ENCODE results near the gene RRP9.

The RRP9 gene

DNA sequence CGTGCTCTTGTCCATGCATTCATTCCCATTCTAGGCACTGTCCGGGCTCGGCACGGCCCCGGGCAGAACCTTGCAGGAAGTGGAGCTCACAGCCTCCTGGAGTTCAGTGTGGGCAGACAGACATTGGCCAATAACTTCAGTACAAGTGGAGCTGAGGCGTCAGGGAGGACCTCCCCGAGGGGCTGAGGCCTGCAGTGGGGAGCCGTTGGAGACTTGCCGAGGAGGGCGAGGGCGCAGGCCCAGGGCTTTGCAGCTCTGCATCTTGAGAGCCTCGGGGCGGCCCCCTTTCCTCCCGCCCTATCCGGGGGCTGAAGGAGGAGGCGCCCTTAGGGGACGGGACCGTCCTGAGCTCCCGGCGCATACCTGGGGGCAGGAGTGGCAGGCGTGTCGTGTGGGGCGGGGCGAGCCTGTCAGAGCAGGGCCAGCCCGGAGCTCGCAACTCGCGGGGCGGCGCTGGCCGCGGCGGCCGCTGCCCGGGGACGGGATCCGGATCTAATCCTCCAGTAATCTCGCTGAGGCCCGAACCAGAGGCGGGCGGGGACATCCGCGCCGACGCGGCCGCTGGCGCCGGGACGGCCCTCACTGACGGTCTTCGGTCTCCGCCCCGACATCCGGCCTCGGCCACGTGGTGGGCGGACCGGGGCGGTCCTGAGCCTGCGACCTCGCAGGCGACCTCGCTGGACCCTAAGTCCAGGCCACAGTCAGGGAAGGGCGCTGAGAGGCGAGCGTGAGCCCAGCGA is 41.3 kb upstream of the RRP9 start, which contains the start of gene ACY1:
ACY1 (plus strand) TSS at position 698 of the 740 bp plus-strand sequence. CDS start 530 bp downstream, outside the sequence.
- TF ChIP-seq YY1 (IDR thresholded peaks at IDR 0.05; ENCODE audit: low read depth) (no peak), TAF1 (IDR thresholded peaks at IDR 0.05; ENCODE audit: low read depth) (no peak; the same call in 1 of the 2 replicates), TEAD4 (IDR thresholded peaks at IDR 0.05) (peak; percentile 59; the same call in 1 of the 2 replicates), FOXM1 (IDR thresholded peaks at IDR 0.05; ENCODE audit: borderline replicate concordance, low read depth) (no peak), EGR1 (IDR thresholded peaks at IDR 0.05) (no peak), RAD21 (IDR thresholded peaks at IDR 0.05; ENCODE audit: low read depth) (no peak), TCF12 (IDR thresholded peaks at IDR 0.05; ENCODE audit: low read depth) (no peak; the same call in 1 of the 2 replicates), CEBPB (IDR thresholded peaks at IDR 0.05) (no peak), EP300 (IDR thresholded peaks at IDR 0.05; ENCODE audit: borderline replicate concordance) (no peak), NFIC (IDR thresholded peaks at IDR 0.05) (0 out of 2 replicates have a peak, but pooled peaks have one; percentile 14), ZBTB7A (IDR thresholded peaks at IDR 0.05; ENCODE audit: low read depth) (peak; percentile 58; the same call in 1 of the 2 replicates), CREB1 (IDR thresholded peaks at IDR 0.05; ENCODE audit: low read depth) (peak; percentile 36; the same call in 1 of the 2 replicates)
- TF ChIP-seq, protein P1, sequence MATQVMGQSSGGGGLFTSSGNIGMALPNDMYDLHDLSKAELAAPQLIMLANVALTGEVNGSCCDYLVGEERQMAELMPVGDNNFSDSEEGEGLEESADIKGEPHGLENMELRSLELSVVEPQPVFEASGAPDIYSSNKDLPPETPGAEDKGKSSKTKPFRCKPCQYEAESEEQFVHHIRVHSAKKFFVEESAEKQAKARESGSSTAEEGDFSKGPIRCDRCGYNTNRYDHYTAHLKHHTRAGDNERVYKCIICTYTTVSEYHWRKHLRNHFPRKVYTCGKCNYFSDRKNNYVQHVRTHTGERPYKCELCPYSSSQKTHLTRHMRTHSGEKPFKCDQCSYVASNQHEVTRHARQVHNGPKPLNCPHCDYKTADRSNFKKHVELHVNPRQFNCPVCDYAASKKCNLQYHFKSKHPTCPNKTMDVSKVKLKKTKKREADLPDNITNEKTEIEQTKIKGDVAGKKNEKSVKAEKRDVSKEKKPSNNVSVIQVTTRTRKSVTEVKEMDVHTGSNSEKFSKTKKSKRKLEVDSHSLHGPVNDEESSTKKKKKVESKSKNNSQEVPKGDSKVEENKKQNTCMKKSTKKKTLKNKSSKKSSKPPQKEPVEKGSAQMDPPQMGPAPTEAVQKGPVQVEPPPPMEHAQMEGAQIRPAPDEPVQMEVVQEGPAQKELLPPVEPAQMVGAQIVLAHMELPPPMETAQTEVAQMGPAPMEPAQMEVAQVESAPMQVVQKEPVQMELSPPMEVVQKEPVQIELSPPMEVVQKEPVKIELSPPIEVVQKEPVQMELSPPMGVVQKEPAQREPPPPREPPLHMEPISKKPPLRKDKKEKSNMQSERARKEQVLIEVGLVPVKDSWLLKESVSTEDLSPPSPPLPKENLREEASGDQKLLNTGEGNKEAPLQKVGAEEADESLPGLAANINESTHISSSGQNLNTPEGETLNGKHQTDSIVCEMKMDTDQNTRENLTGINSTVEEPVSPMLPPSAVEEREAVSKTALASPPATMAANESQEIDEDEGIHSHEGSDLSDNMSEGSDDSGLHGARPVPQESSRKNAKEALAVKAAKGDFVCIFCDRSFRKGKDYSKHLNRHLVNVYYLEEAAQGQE (IDR thresholded peaks at IDR 0.05; ENCODE audit: low read depth), result no peak
- TF ChIP-seq, protein P2, sequence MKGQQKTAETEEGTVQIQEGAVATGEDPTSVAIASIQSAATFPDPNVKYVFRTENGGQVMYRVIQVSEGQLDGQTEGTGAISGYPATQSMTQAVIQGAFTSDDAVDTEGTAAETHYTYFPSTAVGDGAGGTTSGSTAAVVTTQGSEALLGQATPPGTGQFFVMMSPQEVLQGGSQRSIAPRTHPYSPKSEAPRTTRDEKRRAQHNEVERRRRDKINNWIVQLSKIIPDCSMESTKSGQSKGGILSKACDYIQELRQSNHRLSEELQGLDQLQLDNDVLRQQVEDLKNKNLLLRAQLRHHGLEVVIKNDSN (IDR thresholded peaks at IDR 0.05), result peak; percentile 92
- TF ChIP-seq, protein P3, sequence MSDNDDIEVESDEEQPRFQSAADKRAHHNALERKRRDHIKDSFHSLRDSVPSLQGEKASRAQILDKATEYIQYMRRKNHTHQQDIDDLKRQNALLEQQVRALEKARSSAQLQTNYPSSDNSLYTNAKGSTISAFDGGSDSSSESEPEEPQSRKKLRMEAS (IDR thresholded peaks at IDR 0.05), result peak; percentile 95

DNA sequence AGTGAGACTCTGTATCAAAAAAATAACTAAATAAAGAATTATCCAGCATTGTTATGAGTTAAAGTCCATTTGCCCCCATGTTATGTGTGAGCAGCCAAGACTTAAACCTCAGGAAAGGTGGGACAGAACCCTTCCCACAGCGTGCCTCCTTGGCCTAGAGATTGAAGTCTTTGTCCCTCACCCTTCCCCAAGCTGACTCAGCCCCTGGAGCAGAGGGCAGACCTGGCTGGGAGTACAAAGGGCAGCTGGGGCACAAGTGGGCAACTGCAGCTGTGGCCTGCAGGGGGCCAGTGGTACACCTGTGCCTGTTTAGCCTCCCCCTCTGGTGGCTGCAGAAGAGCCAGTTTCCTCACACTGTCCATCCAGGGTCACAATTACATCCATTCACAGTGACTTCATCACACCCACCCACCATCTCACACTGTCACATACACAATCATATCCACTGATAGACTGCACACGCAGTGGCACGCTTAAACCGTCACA is 40.7 kb upstream of the RRP9 start:
- no peak for TF ChIP-seq YY1 (IDR thresholded peaks at IDR 0.05; ENCODE audit: low read depth)
- TF ChIP-seq RAD21 (IDR thresholded peaks at IDR 0.05; ENCODE audit: low read depth), result peak; percentile 5; the same call in 1 of the 2 replicates

DNA sequence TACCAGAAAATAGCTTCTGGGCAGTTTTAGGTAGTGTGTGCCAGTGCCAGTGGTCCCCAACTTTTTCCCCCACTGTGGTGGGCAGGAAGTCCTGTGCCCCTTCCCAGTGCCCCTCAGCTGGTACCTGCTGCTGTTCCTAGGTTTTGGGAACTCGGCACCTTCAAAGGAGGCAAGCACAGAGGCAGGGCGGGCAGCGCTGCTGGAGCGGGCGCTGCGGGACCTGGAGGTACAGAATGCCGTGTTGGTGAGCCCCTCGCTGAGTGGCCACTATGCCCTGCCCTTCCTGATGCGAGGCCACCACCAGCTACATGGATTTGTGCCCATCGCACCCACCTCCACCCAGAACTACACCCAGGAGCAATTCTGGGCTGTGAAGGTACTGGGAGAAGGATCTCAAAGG is 38.5 kb upstream of the RRP9 start:
- TF ChIP-seq YY1 (IDR thresholded peaks at IDR 0.05; ENCODE audit: low read depth) (no peak), TEAD4 (IDR thresholded peaks at IDR 0.05) (no peak), CREB1 (IDR thresholded peaks at IDR 0.05; ENCODE audit: low read depth) (no peak), EGR1 (IDR thresholded peaks at IDR 0.05) (no peak)
- TF ChIP-seq, protein P3 (IDR thresholded peaks at IDR 0.05), result no peak

DNA sequence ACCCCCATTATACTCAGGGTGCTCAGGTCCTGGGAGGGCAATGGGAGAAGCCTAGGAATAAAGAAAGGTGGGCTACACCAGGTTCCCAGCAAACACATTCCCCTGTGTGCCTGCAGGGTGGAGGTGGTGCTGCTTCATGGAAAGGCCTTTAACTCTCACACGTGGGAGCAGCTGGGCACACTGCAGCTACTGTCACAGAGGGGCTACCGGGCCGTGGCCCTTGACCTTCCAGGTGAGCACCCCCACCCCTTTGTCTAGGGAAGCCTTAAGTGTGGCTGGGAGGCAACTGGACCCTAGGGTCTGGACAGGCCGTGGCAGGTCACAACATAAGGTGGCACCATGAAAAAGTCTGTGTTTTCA is 36.4 kb upstream of the RRP9 start:
- TF ChIP-seq EP300 (IDR thresholded peaks at IDR 0.05; ENCODE audit: borderline replicate concordance), result no peak
- TF ChIP-seq ZBTB7A (IDR thresholded peaks at IDR 0.05; ENCODE audit: low read depth), result no peak
- TF ChIP-seq, protein P2 (IDR thresholded peaks at IDR 0.05), result no peak
- no peak for TF ChIP-seq RAD21 (IDR thresholded peaks at IDR 0.05; ENCODE audit: low read depth)
- TF ChIP-seq YY1 (IDR thresholded peaks at IDR 0.05; ENCODE audit: low read depth), result no peak
- no peak for TF ChIP-seq NFIC (IDR thresholded peaks at IDR 0.05)
- no peak for TF ChIP-seq CREB1 (IDR thresholded peaks at IDR 0.05; ENCODE audit: low read depth)
- TF ChIP-seq TAF1 (IDR thresholded peaks at IDR 0.05; ENCODE audit: low read depth), result no peak

DNA sequence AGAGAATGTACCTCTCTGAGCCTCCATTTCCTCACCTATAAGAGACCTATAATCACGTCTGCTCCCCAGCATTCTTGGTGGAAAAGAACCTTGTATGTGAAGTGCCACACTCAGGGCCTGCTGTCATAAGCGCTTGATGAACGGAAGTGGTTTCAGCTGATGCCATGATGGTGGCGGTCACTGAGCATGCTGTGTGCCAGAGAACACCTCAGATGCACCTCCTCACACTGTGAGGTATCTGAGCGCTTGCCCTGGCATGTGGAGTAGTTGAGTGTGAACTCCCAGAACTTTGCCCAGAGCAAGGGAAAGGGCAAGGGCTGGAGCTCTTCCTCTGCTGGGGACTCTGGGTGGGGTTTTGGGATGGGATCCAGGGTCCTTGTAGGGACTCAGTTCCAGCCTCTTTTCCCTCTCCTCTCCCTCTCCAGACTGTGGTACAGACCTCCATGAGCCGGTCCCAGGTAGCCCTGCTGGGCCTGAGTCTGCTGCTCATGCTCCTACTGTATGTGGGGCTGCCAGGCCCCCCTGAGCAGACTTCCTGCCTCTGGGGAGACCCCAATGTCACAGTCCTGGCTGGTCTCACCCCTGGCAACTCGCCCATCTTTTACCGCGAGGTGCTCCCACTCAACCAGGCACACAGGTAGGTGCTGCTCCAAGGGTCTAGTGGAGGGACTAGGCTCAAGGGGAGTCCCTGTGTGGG is 35.9 kb upstream of the RRP9 start:
- TF ChIP-seq, protein P3 (IDR thresholded peaks at IDR 0.05), result no peak
- TF ChIP-seq, protein P1 (IDR thresholded peaks at IDR 0.05; ENCODE audit: low read depth), result no peak
- TF ChIP-seq FOXM1 (IDR thresholded peaks at IDR 0.05; ENCODE audit: borderline replicate concordance, low read depth) (no peak), EGR1 (IDR thresholded peaks at IDR 0.05) (no peak), CEBPB (IDR thresholded peaks at IDR 0.05) (no peak), NFIC (IDR thresholded peaks at IDR 0.05) (no peak), TAF1 (IDR thresholded peaks at IDR 0.05; ENCODE audit: low read depth) (no peak), CREB1 (IDR thresholded peaks at IDR 0.05; ENCODE audit: low read depth) (no peak)
